Mucosa of descending colon (tissue), 3 donors: ENCODE data around the gene ENTPD1. TPM values are rescaled to one million over a fixed set of nuclear protein-coding genes. Genes with fewer than 3 reads are reported as not detected.

ENCODE experiments used
- ATAC-seq: fragments of 200-7000 bp; cut with Tn5 transposase; one replicate; pipeline ENCODE4 v1.9.1; 2020; ENCODE audit warnings: mild to moderate bottlenecking, moderate library complexity
- DNase-seq, 3 donors: peaks; one replicate each; pipeline ENCODE4 v3.0.0-alpha.2; 2020
- H3K36me3 ChIP-seq: fragments of 200-600 bp; one replicate; pipeline ENCODE4 v1.8.0; 2021; ENCODE audit warnings: low read depth, mild to moderate bottlenecking
- H3K4me1 ChIP-seq: fragments of 200-600 bp; one replicate; pipeline ENCODE4 v1.8.0; 2021; ENCODE audit warnings: low read depth, mild to moderate bottlenecking
- H3K4me3 ChIP-seq: fragments of 200-600 bp; one replicate; pipeline ENCODE4 v1.8.0; 2021; ENCODE audit warnings: mild to moderate bottlenecking
- H3K9me3 ChIP-seq: fragments of 200-600 bp; one replicate; pipeline ENCODE4 v1.8.0; 2021; ENCODE audit warnings: mild to moderate bottlenecking
- intact Hi-C, 2 donors: fragments of 100-400 bp; cut with DNase I in 1 of 2; cut with micrococcal nuclease in 1 of 2; formaldehyde crosslinking; loops; one replicate each; pipeline versions ENCODE4 v1.11.0 to v1.11.1; 2022; cut with DNase I, micrococcal nuclease
- total RNA-seq, 3 donors: library from RNA; stranded (reverse); fragmentation: NEBNext Ultra II Directional in 2 of 3; extraction: Animal tissue kit (Norgen Biotek cat#: 25700) in 2 of 3; gene quantifications; one replicate each; pipeline versions ENCODE4 v1.2.1 to v1.2.4, GENCODE V29; 2021 to 2023
- TF ChIP-seq, protein P1 (sequence below): fragments of 200-600 bp; IDR thresholded peaks from one replicate; pipeline ENCODE4 v1.8.0; 2022; ENCODE audit warnings: antibody characterized with exemption, mild to moderate bottlenecking
- donor health status: DM: no; HTN: no; CAD: no; lungs with moderate emphysema.
- donor health status: DM: no; HTN: no; CAD: no.
- donor health status: DM: no; HTN: yes; CAD: no.

Gene ENTPD1
- total RNA-seq, 3 donors from 2014 or later = 7.1 to 20.3 (median 7.2) TPM

DNA sequence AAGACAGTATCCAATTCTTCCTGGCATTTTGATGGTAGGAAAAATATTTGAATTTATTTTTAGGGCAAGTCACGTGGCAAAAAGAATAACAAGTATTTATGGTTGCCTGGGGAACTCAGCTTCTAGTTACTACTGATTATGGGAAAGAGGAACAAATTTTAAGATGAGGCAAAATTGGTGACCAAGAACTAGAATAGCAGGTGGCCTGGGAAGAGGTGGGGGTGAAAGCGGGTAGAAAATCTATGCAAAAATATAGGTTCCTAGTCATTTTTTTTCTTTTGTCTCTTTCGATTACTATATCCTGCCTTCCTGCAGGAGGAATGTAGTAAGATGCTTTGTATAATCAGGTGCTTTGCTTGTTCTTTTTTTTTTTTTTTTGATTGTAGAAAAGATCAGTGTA, 27.8 kb downstream of the ENTPD1 start:
- no peak overlapping the region for H3K4me3 ChIP-seq
- TF ChIP-seq, protein P1, sequence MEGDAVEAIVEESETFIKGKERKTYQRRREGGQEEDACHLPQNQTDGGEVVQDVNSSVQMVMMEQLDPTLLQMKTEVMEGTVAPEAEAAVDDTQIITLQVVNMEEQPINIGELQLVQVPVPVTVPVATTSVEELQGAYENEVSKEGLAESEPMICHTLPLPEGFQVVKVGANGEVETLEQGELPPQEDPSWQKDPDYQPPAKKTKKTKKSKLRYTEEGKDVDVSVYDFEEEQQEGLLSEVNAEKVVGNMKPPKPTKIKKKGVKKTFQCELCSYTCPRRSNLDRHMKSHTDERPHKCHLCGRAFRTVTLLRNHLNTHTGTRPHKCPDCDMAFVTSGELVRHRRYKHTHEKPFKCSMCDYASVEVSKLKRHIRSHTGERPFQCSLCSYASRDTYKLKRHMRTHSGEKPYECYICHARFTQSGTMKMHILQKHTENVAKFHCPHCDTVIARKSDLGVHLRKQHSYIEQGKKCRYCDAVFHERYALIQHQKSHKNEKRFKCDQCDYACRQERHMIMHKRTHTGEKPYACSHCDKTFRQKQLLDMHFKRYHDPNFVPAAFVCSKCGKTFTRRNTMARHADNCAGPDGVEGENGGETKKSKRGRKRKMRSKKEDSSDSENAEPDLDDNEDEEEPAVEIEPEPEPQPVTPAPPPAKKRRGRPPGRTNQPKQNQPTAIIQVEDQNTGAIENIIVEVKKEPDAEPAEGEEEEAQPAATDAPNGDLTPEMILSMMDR = no peak
- DNase-seq = no peak
- H3K9me3 ChIP-seq = no peaks in the 10 kb centered on the region
- H3K4me1 ChIP-seq = no peaks in the 10 kb centered on the region
- ATAC-seq = peak; percentile 20
- intact Hi-C loops = no loop called here
- H3K36me3 ChIP-seq = no peaks in the 10 kb centered on the region

DNA sequence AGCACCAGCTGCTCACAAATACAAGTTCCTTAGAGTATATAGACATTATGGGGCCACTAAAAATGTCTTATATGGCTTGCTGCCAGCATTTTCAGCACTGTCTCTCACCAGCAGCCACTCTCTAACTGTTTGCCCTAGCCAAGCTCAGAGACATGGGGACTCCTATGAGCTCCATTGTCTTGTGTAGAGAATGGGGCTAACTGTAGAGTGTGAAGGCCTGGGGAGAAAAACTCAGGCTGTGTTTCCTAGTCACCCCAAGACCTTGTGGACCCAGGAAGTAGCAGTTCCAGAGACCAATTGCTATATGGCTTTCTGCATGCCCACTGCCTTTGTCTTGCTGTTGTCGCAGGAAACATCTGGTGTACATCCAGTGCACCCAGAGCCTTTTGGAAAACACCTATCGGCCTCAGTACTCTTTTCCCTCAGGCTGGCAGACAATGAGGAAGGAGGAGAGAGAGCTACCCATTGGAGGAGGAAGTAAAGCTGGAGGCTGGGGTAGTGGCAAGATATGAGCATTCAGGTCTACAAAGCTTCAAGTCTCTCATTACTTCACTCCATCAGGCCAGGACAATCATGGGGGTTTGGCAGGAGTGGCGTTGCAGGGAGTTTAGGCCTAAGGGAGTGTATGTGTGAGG, 28.4 kb downstream of the ENTPD1 start:
- H3K4me3 ChIP-seq = no peak overlapping the region
- intact Hi-C loops = no loop called here
- ATAC-seq (peak; percentile 55), DNase-seq (no peak)
- no peaks in the 10 kb centered on the region for H3K4me1 ChIP-seq
- TF ChIP-seq, protein P1 = no peak
- no peaks in the 10 kb centered on the region for H3K36me3 ChIP-seq
- no peaks in the 10 kb centered on the region for H3K9me3 ChIP-seq

DNA sequence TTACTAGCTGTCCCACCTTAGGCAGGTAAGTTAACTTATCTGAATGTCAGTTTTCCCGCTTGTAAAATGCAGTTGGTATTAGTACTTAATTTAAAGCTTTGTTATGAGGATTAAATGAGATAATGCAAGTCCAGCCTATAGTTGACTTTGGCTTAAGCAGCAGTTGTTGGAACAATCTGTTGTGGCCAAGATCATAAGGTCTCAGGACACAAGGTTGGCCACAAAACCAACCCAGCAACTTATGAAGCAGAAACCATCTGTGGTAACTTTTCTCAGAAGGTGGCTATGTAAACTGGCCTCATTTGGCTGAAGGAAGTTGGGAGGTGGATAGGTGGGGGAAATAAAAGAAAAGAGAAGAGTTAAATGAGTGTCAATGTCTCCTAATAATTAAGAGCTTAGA, 29.4 kb downstream of the ENTPD1 start:
- TF ChIP-seq, protein P1 = no peak
- ATAC-seq = peak; percentile 22
- no peaks in the 10 kb centered on the region for H3K4me1 ChIP-seq
- no peak for DNase-seq
- no peak overlapping the region for H3K4me3 ChIP-seq
- H3K36me3 ChIP-seq = no peaks in the 10 kb centered on the region
- intact Hi-C loops = no loop called here
- H3K9me3 ChIP-seq = no peaks in the 10 kb centered on the region

DNA sequence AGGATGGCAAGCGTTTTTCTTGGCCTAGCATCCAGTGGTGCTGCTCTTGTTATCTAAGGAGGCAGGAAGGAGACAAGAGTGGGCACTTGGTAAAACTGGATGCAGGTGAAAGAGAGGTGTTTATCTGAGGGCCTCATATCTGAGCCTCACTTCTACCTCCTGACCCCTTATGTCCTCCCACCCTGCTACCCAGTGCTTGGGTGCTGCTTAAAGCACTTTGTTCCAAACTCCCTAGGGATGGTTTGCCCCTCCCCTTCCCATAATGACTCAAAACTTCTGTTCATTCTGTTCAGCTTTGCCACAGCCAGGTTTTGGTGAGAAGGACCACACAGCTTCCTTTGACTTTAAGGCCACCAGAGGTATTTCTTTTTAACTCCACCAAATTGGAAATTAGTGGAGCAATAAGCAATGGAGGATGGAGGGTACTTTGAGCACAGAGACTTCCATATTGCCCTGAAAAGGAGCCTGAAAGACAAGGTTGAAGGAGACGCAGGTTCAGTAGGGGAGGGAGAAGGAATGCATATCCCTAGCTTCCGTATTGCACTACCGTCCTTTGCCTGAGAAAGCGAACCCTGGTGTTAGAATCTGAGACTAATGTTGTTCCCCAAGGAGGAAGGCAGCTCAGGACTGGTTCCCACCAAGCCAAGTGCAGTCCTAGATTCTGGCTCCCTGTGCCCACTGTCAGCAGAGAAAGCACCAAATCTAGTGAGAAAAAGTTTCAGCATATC, 30.1 kb downstream of the ENTPD1 start:
- intact Hi-C loops = no loop called here
- ATAC-seq (no peak), DNase-seq (no peak)
- H3K36me3 ChIP-seq = no peaks in the 10 kb centered on the region
- TF ChIP-seq, protein P1 = no peak
- H3K9me3 ChIP-seq = no peaks in the 10 kb centered on the region
- H3K4me1 ChIP-seq = no peaks in the 10 kb centered on the region
- no peak overlapping the region for H3K4me3 ChIP-seq

DNA sequence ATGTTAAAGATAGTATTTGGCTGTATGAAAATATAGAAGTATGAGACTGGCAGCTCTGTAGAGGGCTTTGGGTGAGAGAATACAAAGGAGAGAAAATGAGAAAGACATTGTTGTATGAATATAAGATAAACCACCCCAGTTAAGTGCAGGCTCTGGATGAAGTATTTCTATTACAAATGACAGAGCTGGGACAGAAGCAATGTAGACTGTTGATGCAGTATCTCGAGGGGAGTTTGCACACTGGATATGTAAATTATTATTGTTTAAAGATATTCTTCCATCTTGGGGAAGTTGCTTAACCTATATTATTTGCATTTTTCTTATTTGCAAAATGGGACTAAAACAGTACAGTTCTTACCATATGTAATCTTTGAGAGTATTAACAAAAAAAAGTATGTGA, 31.5 kb downstream of the ENTPD1 start:
- H3K9me3 ChIP-seq = no peaks in the 10 kb centered on the region
- no peak overlapping the region for H3K4me3 ChIP-seq
- TF ChIP-seq, protein P1 = no peak
- intact Hi-C loops = no loop called here
- H3K4me1 ChIP-seq = no peaks in the 10 kb centered on the region
- DNase-seq (no peak), ATAC-seq (no peak)
- H3K36me3 ChIP-seq = no peaks in the 10 kb centered on the region
